A549 treated with GW870086 at 1 μM for 4 hours (cell line): ENCODE results near the gene TTC9B. TPM values are rescaled to one million over a fixed set of nuclear protein-coding genes. Genes with fewer than 3 reads are reported as not detected.

Experiments used
- total RNA-seq: library from RNA; stranded (reverse); fragments of 200-300 nt; extraction: Qiagen RNA extraction; gene quantifications from 5 replicates; pipeline ENCODE4 v1.2.3, GENCODE V29; 2022; ENCODE audit warnings: low read depth

Gene TTC9B
- total RNA-seq = 0.29 to 0.62 TPM (median 0.48 TPM) in 5 replicates

GRCh38 chr19:40217934-40218890, at the start of gene TTC9B:
TTC9B (minus strand) TSS chr19:40218384; CDS start chr19:40218381, 3 bp downstream.

GRCh38 chr19:40190891-40191835, 27.0 kb downstream of the TTC9B start, which contains the start of gene MAP3K10:
MAP3K10 (plus strand) TSS chr19:40191426; CDS start chr19:40192032, 606 bp downstream.

Other genes starting within 250 kb of the TTC9B start
- 263 to 295 TPM (median 276 TPM) in 5 replicates for gene PSMC4, start 247.2 kb downstream of the TTC9B start, total RNA-seq
- 2.1 to 3.2 TPM (median 2.4 TPM) in 5 replicates for gene ZNF546, start 221.3 kb downstream of the TTC9B start, total RNA-seq
- 6.0 to 8.2 TPM (median 6.8 TPM) in 5 replicates for gene ZNF780B, start 162.2 kb downstream of the TTC9B start, total RNA-seq
- gene ZNF780A, start 127.4 kb downstream of the TTC9B start, total RNA-seq = 28.9 to 33.3 TPM (median 31.7 TPM) in 5 replicates
- 13.0 to 17.0 TPM (median 16.0 TPM) in 5 replicates for gene MAP3K10, start 27.0 kb downstream of the TTC9B start, total RNA-seq
- 0.13 to 0.23 TPM (median 0.20 TPM) in 4 of 5 replicates, not detected in the other for gene CCNP, start 8.3 kb upstream of the TTC9B start, total RNA-seq
- 113 to 197 TPM (median 176 TPM) in 5 replicates for gene AKT2, start 67.0 kb upstream of the TTC9B start, total RNA-seq
- gene C19orf47, start 130.0 kb upstream of the TTC9B start, total RNA-seq = 22.8 to 30.8 TPM (median 28.8 TPM) in 5 replicates
- 248 to 259 TPM (median 253 TPM) in 5 replicates for gene PLD3, start 130.3 kb upstream of the TTC9B start, total RNA-seq
- 0.07 to 0.30 TPM (median 0.24 TPM) in 5 replicates for gene HIPK4, start 171.8 kb upstream of the TTC9B start, total RNA-seq
- 1.2 to 1.4 TPM (median 1.3 TPM) in 5 replicates for gene PRX, start 195.0 kb upstream of the TTC9B start, total RNA-seq
- 23.8 to 40.8 TPM (median 30.8 TPM) in 5 replicates for gene SERTAD1, start 207.6 kb upstream of the TTC9B start, total RNA-seq
- 35.9 to 49.7 TPM (median 45.5 TPM) in 5 replicates for gene SERTAD3, start 226.0 kb upstream of the TTC9B start, total RNA-seq
- 262 to 364 TPM (median 307 TPM) in 5 replicates for gene BLVRB, start 247.4 kb upstream of the TTC9B start, total RNA-seq
- gene SPTBN4, start 248.6 kb upstream of the TTC9B start, total RNA-seq = 0.52 to 0.77 TPM (median 0.65 TPM) in 5 replicates